Naive thymus-derived CD4-positive, alpha-beta T cell (primary cell): ENCODE data around the gene KEAP1. TPM values are rescaled to one million over a fixed set of nuclear protein-coding genes. Genes with fewer than 3 reads are reported as not detected.

Experiments
- ATAC-seq: fragments of 150-1000 bp; cut with Tn5 transposase; 2 replicates; pipeline ENCODE4 v1.10.0; 2021; ENCODE audit warnings: mild to moderate bottlenecking, moderate library complexity
- CTCF ChIA-PET: fragments of 350-600 bp; sonication (Branson Sonifier 250); formaldehyde crosslinking; loops from one replicate; lab custom pipeline; 2021; ENCODE audit warnings: antibody characterized with exemption; lab: Charles Lee
- POLR2A ChIA-PET: fragments of 350-600 bp; sonication (Branson Sonifier 250); formaldehyde crosslinking; loops from one replicate; lab custom pipeline; 2021; ENCODE audit warnings: antibody characterized with exemption, inconsistent platforms; lab: Charles Lee
- DNase-seq, 9 donors: peaks; one replicate each; pipeline versions ENCODE4 v3.0.0 to v3.0.0-alpha.2; 2020 to 2022; ENCODE audit warnings: mixed read lengths in 1 of 9
- H3K27ac ChIP-seq: one replicate; pipeline ENCODE4 v1.7.0; 2013; ENCODE audit warnings: mild to moderate bottlenecking, low read depth, low read length, moderate library complexity
- H3K27me3 ChIP-seq, 2 donors: one replicate each; pipeline ENCODE4 v1.7.0; 2013; ENCODE audit warnings: low read length in 2 of 2, mild to moderate bottlenecking in 2 of 2, moderate library complexity in 2 of 2; ENCODE audit not compliant: control insufficient read depth in 2 of 2, insufficient read depth in 2 of 2
- H3K36me3 ChIP-seq, 3 experiments: 1 replicate in 2 of 3; 2 replicates in 1 of 3; pipeline ENCODE4 v1.7.0; 2013; ENCODE audit warnings: low read length in 3 of 3, mild to moderate bottlenecking in 3 of 3, moderate library complexity in 1 of 3; ENCODE audit not compliant: insufficient read depth in 3 of 3, control insufficient read depth in 2 of 3
- H3K4me1 ChIP-seq, 2 donors: one replicate each; pipeline ENCODE4 v1.7.0; 2013; ENCODE audit warnings: low read length in 2 of 2, mild to moderate bottlenecking in 2 of 2, moderate library complexity in 1 of 2; ENCODE audit not compliant: control insufficient read depth in 2 of 2, insufficient read depth in 2 of 2
- H3K4me3 ChIP-seq: 2 replicates; pipeline ENCODE4 v1.7.0; 2013; ENCODE audit warnings: mild to moderate bottlenecking, low read length
- H3K9me3 ChIP-seq, 3 experiments: 1 replicate in 2 of 3; 2 replicates in 1 of 3; pipeline ENCODE4 v1.7.0; 2013; ENCODE audit warnings: low read length in 3 of 3; ENCODE audit not compliant: control insufficient read depth in 2 of 3
- H3K27ac Mint-ChIP-seq, 9 donors: one replicate each; pipeline ENCODE4 v1.8.0; 2020 to 2022; ENCODE audit warnings: mixed read lengths in 9 of 9, mild to moderate bottlenecking in 8 of 9, moderate library complexity in 5 of 9, inconsistent platforms in 2 of 9
- H3K27me3 Mint-ChIP-seq, 5 donors: one replicate each; pipeline ENCODE4 v1.8.0; 2021 to 2022; ENCODE audit warnings: mixed read lengths in 5 of 5, mild to moderate bottlenecking in 1 of 5
- H3K36me3 Mint-ChIP-seq, 5 donors: one replicate each; pipeline ENCODE4 v1.8.0; 2020 to 2022; ENCODE audit warnings: mixed read lengths in 5 of 5, mild to moderate bottlenecking in 3 of 5, inconsistent platforms in 1 of 5
- H3K4me1 Mint-ChIP-seq, 7 donors: one replicate each; pipeline ENCODE4 v1.8.0; 2020 to 2022; ENCODE audit warnings: mixed read lengths in 7 of 7, mild to moderate bottlenecking in 3 of 7, inconsistent platforms in 1 of 7
- H3K4me3 Mint-ChIP-seq, 10 donors: one replicate each; pipeline ENCODE4 v1.8.0; 2020 to 2022; ENCODE audit warnings: mild to moderate bottlenecking in 10 of 10, mixed read lengths in 10 of 10, moderate library complexity in 6 of 10, inconsistent platforms in 2 of 10
- H3K9me3 Mint-ChIP-seq, 11 donors: one replicate each; pipeline ENCODE4 v1.8.0; 2020 to 2022; ENCODE audit warnings: mixed read lengths in 11 of 11, mild to moderate bottlenecking in 4 of 11, inconsistent platforms in 1 of 11, moderate library complexity in 1 of 11
- intact Hi-C, 2 donors: fragments of 100-400 bp; cut with micrococcal nuclease; formaldehyde crosslinking; loops; one replicate each; pipeline ENCODE4 v1.15.1; 2023
- polyA plus RNA-seq, 2 donors: library from polyadenylated mRNA; unstranded; fragments of 300-500 nt; fragmentation: Illumina TruSeq; gene quantifications; one replicate each; pipeline ENCODE4 v1.2.3, GENCODE V29; 2021
- total RNA-seq, 6 experiments: library from RNA in 5 of 6; stranded (reverse) in 5 of 6; gene quantifications; 1 replicate in 5 of 6; 2 replicates in 1 of 6; pipeline ENCODE4 v1.2.3 and lab custom pipeline; 2021 to 2026

Gene KEAP1
- total and polyA plus RNA-seq, 7 experiments from 2014 or later, result 12.9 to 83.6 (median 31.4) TPM

GRCh38 chr19:10510301-10510802, 7.2 kb upstream of the KEAP1 start:
- intact Hi-C loops, result loop anchor here (1.0 to 5.0 kb wide), 3 partner anchors 41 to 218 kb away; no protein-coding TSS in a partner anchor
- peaks cover 0 to 6% (median 0%) of the 10 kb centered on the region in 5 donors for H3K36me3 Mint-ChIP-seq
- POLR2A ChIA-PET, result no interaction called here
- Histone ChIP-seq H3K27ac (no peak overlapping the region), H3K4me3 (no peak overlapping the region), H3K9me3 (no peaks in the 10 kb centered on the region), H3K27me3 (peaks cover 0 to 8% of the 10 kb centered on the region in 2 donors), H3K36me3 (no peaks in the 10 kb centered on the region), H3K4me1 (peaks cover 0 to 29% of the 10 kb centered on the region in 2 donors)
- peaks cover 8 to 25% (median 19%) of the 10 kb centered on the region in 7 donors for H3K4me1 Mint-ChIP-seq
- H3K27ac Mint-ChIP-seq, result no peak overlapping the region
- no peaks in the 10 kb centered on the region for H3K9me3 Mint-ChIP-seq
- ATAC-seq, result peak; percentile 33
- CTCF ChIA-PET, result interaction anchor here (0.6 kb wide), 1 partner anchor 32 kb away, joined by 4 read pairs; no protein-coding TSS in a partner anchor
- H3K27me3 Mint-ChIP-seq, result peaks cover 16 to 34% (median 18%) of the 10 kb centered on the region in 5 donors
- no peak overlapping the region for H3K4me3 Mint-ChIP-seq
- peak in 8 of 9 donors; percentile 29 to 72 (median 52) for DNase-seq

GRCh38 chr19:10508707-10509106, 5.6 kb upstream of the KEAP1 start:
- Histone ChIP-seq H3K4me1 (peaks cover 0 to 27% of the 10 kb centered on the region in 2 donors), H3K36me3 (no peaks in the 10 kb centered on the region), H3K27ac (no peak overlapping the region), H3K9me3 (no peaks in the 10 kb centered on the region), H3K27me3 (no peaks in the 10 kb centered on the region), H3K4me3 (no peak overlapping the region)
- H3K36me3 Mint-ChIP-seq, result peaks cover 0 to 6% (median 0%) of the 10 kb centered on the region in 5 donors
- peaks cover 0 to 1% (median 0%) of the 10 kb centered on the region in 11 donors for H3K9me3 Mint-ChIP-seq
- ATAC-seq (no peak), DNase-seq (peak in 1 of 9 donors; percentile 40)
- peaks cover 10 to 20% (median 12%) of the 10 kb centered on the region in 5 donors for H3K27me3 Mint-ChIP-seq
- H3K27ac Mint-ChIP-seq, result peak overlapping the region in 1 of 9 donors; percentile 19
- no peak overlapping the region for H3K4me3 Mint-ChIP-seq
- intact Hi-C loops, result loop anchor here in 1 of 2 donors (5.0 kb wide), 1 partner anchor 44 kb away; no protein-coding TSS in a partner anchor
- H3K4me1 Mint-ChIP-seq, result peaks cover 11 to 24% (median 17%) of the 10 kb centered on the region in 7 donors
- CTCF ChIA-PET, result interaction anchor here (0.6 to 1.2 kb wide), 8 partner anchors 22 to 224 kb away, joined by 3 to 5 read pairs (median 3); no protein-coding TSS in a partner anchor
- POLR2A ChIA-PET, result no interaction called here

GRCh38 chr19:10508036-10508435, 4.9 kb upstream of the KEAP1 start:
- Mint-ChIP-seq H3K9me3 (peaks cover 0 to 1% (median 0%) of the 10 kb centered on the region in 11 donors), H3K27ac (no peak overlapping the region), H3K36me3 (peaks cover 0 to 3% (median under 1%) of the 10 kb centered on the region in 5 donors), H3K27me3 (peaks cover 3 to 17% (median 6%) of the 10 kb centered on the region in 5 donors), H3K4me3 (no peak overlapping the region), H3K4me1 (peaks cover 6 to 23% (median 18%) of the 10 kb centered on the region in 7 donors)
- Histone ChIP-seq H3K9me3 (no peaks in the 10 kb centered on the region), H3K4me1 (peaks cover 0 to 20% of the 10 kb centered on the region in 2 donors), H3K27ac (no peak overlapping the region), H3K36me3 (no peaks in the 10 kb centered on the region), H3K27me3 (no peaks in the 10 kb centered on the region), H3K4me3 (no peak overlapping the region)
- intact Hi-C loops, result loop anchor here in 1 of 2 donors (5.0 kb wide), 1 partner anchor 44 kb away; no protein-coding TSS in a partner anchor
- POLR2A ChIA-PET, result interaction anchor here (0.6 kb wide), 3 partner anchors 18 to 429 kb away, joined by 3 to 4 read pairs (median 3); no protein-coding TSS in a partner anchor
- DNase-seq (no peak), ATAC-seq (no peak)
- CTCF ChIA-PET, result interaction anchor here (0.6 to 1.9 kb wide), 6 partner anchors 44 to 420 kb away, joined by 3 to 7 read pairs (median 4); no protein-coding TSS in a partner anchor

- H3K4me3 ChIP-seq, result no peak overlapping the region
- Mint-ChIP-seq H3K4me1 (peaks cover 10 to 29% (median 26%) of the 10 kb centered on the region in 7 donors), H3K9me3 (peaks cover 0 to 1% (median 0%) of the 10 kb centered on the region in 11 donors), H3K36me3 (peaks cover 0 to 7% (median 0%) of the 10 kb centered on the region in 5 donors), H3K27me3 (peaks cover 0 to 6% (median 0%) of the 10 kb centered on the region in 5 donors), H3K27ac (peak overlapping the region in 6 of 9 donors; percentile 41 to 76 (median 68)), H3K4me3 (peak overlapping the region in 5 of 10 donors; percentile 22 to 86 (median 53))
- ATAC-seq (peak; percentile 69), DNase-seq (peak; percentile 51 to 82 (median 74))
- CTCF ChIA-PET, result interaction anchor here (0.6 to 1.9 kb wide), 5 partner anchors 26 to 194 kb away, joined by 3 to 7 read pairs (median 4); no protein-coding TSS in a partner anchor
- peaks cover 0 to 4% (median 0%) of the 10 kb centered on the region in 3 experiments for H3K36me3 ChIP-seq
- no peak overlapping the region for H3K27ac ChIP-seq
- intact Hi-C loops, result loop anchor here (1.0 to 5.0 kb wide), 7 partner anchors 38 to 139 kb away; partner anchors contain the start of gene ATG4D (in 1 of the 2)
- POLR2A ChIA-PET, result interaction anchor here (1.4 to 1.5 kb wide), 2 partner anchors 61 to 62 kb away, joined by 4 to 6 read pairs; partner anchors contain the start of gene KRI1
- H3K27me3 ChIP-seq, result no peaks in the 10 kb centered on the region
- H3K4me1 ChIP-seq, result peaks cover 8 to 20% of the 10 kb centered on the region in 2 donors
- H3K9me3 ChIP-seq, result no peaks in the 10 kb centered on the region
Measured at GRCh38 chr19:10505583-10506229, 2.5 kb upstream of the KEAP1 start.

- Histone ChIP-seq H3K9me3 (no peaks in the 10 kb centered on the region), H3K4me1 (peaks cover under 1 to 8% of the 10 kb centered on the region in 2 donors), H3K27ac (peak overlapping the region; percentile 83), H3K36me3 (peaks cover 0 to 16% (median 0%) of the 10 kb centered on the region in 3 experiments), H3K27me3 (no peaks in the 10 kb centered on the region), H3K4me3 (peak overlapping the region; percentile 88)
- H3K4me3 Mint-ChIP-seq, result peak overlapping the region; percentile 72 to 96 (median 86)
- ChIA-PET CTCF (no interaction called here), POLR2A (interaction anchor here (1.5 kb wide), 1 partner anchor 65 kb away, joined by 5 read pairs; no protein-coding TSS in a partner anchor)
- H3K4me1 Mint-ChIP-seq, result peaks cover 22 to 42% (median 36%) of the 10 kb centered on the region in 7 donors
- peaks cover 0 to 1% (median 0%) of the 10 kb centered on the region in 11 donors for H3K9me3 Mint-ChIP-seq
- intact Hi-C loops, result loop anchor here (1.0 to 5.0 kb wide), 5 partner anchors 67 to 195 kb away; partner anchors contain the start of gene ILF3 (in 1 of the 2)
- H3K27me3 Mint-ChIP-seq, result peaks cover 0 to 3% (median 0%) of the 10 kb centered on the region in 5 donors
- H3K27ac Mint-ChIP-seq, result peak overlapping the region in 8 of 9 donors; percentile 69 to 91 (median 78)
- ATAC-seq (peak; percentile 94), DNase-seq (peak; percentile 71 to 95 (median 81))
- H3K36me3 Mint-ChIP-seq, result peaks cover 0 to 20% (median 0%) of the 10 kb centered on the region in 5 donors
Measured at GRCh38 chr19:10502524-10503001, 593 bp downstream of the KEAP1 start.
